HepG2 (cell line): ENCODE results near the gene CCT8. TPM values are rescaled to one million over a fixed set of nuclear protein-coding genes. Genes with fewer than 3 reads are reported as not detected.
A peak's percentile ranks its signal among the peaks of the same experiment; 100 is the strongest.

Experiments used
- FIP1L1 ChIP-seq: fragments of 200-400 bp; formaldehyde crosslinking; IDR thresholded peaks from 2 replicates; pipeline ENCODE4 v1.6.1; 2018; ENCODE audit warnings: low read depth, mild to moderate bottlenecking, low read length, moderate library complexity, borderline replicate concordance; ENCODE audit not compliant: insufficient read depth
- RFX5 ChIP-seq: IDR thresholded peaks from 2 replicates; pipeline ENCODE4 v1.6.1; 2011; ENCODE audit warnings: low read depth, low read length, improper control_type of control experiment
- SAFB2 ChIP-seq: sonication (generic); formaldehyde crosslinking; IDR thresholded peaks from 2 replicates; pipeline ENCODE4 v1.5.1; 2020; ENCODE audit warnings: missing genetic modification reagents, low read depth, mild to moderate bottlenecking, borderline replicate concordance
- SP5 ChIP-seq: IDR thresholded peaks from 2 replicates; pipeline ENCODE4 v1.6.1; 2016; ENCODE audit warnings: low read depth, borderline replicate concordance
- THAP11 ChIP-seq: IDR thresholded peaks from 2 replicates; pipeline ENCODE4 v1.6.1; 2016; ENCODE audit warnings: missing biosample characterization, missing genetic modification reagents
- TOE1 ChIP-seq: sonication (generic); formaldehyde crosslinking; IDR thresholded peaks from 2 replicates; pipeline ENCODE4 v1.4.0; 2020; ENCODE audit warnings: mild to moderate bottlenecking, missing genetic modification reagents
- ZNF124 ChIP-seq: sonication (generic); formaldehyde crosslinking; IDR thresholded peaks from 2 replicates; pipeline ENCODE4 v1.4.0; 2020; ENCODE audit warnings: missing genetic modification reagents
- ZNF44 ChIP-seq: sonication (generic); formaldehyde crosslinking; IDR thresholded peaks from 2 replicates; pipeline ENCODE4 v1.5.1; 2020; ENCODE audit warnings: mild to moderate bottlenecking, missing genetic modification reagents
- ZNF724P ChIP-seq: sonication (generic); formaldehyde crosslinking; IDR thresholded peaks from 2 replicates; pipeline ENCODE4 v1.8.0; 2022; ENCODE audit warnings: missing genetic modification reagents, borderline replicate concordance
- ZNF839 ChIP-seq: sonication (generic); formaldehyde crosslinking; IDR thresholded peaks from 2 replicates; pipeline ENCODE4 v1.4.0; 2020; ENCODE audit warnings: missing genetic modification reagents, mild to moderate bottlenecking, borderline replicate concordance
- polyA plus RNA-seq, 8 experiments: library from polyadenylated mRNA; depleted of rRNA in 3 of 8; stranded (reverse) in 7 of 8; unstranded in 1 of 8; fragments of >200 nt; fragmentation: Illumina TruSeq in 4 of 8; extraction: Trizol in 4 of 8; gene quantifications; 2 replicates each; pipeline versions ENCODE4 v1.2.1 to v1.2.3, GENCODE V29; 2011 to 2016; ENCODE audit warnings: low read depth in 4 of 8, missing spikeins in 1 of 8, mixed read lengths in 1 of 8; ENCODE audit not compliant: insufficient read depth in 1 of 8
- total RNA-seq, 5 experiments: library from RNA; depleted of rRNA; stranded (reverse); fragments of >200 nt; fragmentation: Illumina TruSeq; extraction: Trizol; gene quantifications; 2 replicates each; pipeline ENCODE4 v1.2.3, GENCODE V29; 2016; ENCODE audit warnings: low read depth in 1 of 5
- TF ChIP-seq, protein P1 (sequence below): sonication (generic); formaldehyde crosslinking; IDR thresholded peaks from 2 replicates; pipeline ENCODE4 v1.4.0; 2020; ENCODE audit warnings: missing genetic modification reagents
- TF ChIP-seq, protein P2 (sequence below): sonication (generic); formaldehyde crosslinking; IDR thresholded peaks from 2 replicates; pipeline ENCODE4 v1.9.0; 2021; ENCODE audit warnings: mild to moderate bottlenecking, missing genetic modification reagents
- TF ChIP-seq, protein P3 (sequence below): sonication (generic); formaldehyde crosslinking; IDR thresholded peaks from 2 replicates; pipeline ENCODE4 v1.8.1; 2022; ENCODE audit warnings: mild to moderate bottlenecking, missing genetic modification reagents

CCT8 gene
- total and polyA plus RNA-seq, 2 of the 13 experiments (the other 11 are each of a cell fraction or from before 2014, with no cell fraction given), result 127 to 325 TPM

DNA sequence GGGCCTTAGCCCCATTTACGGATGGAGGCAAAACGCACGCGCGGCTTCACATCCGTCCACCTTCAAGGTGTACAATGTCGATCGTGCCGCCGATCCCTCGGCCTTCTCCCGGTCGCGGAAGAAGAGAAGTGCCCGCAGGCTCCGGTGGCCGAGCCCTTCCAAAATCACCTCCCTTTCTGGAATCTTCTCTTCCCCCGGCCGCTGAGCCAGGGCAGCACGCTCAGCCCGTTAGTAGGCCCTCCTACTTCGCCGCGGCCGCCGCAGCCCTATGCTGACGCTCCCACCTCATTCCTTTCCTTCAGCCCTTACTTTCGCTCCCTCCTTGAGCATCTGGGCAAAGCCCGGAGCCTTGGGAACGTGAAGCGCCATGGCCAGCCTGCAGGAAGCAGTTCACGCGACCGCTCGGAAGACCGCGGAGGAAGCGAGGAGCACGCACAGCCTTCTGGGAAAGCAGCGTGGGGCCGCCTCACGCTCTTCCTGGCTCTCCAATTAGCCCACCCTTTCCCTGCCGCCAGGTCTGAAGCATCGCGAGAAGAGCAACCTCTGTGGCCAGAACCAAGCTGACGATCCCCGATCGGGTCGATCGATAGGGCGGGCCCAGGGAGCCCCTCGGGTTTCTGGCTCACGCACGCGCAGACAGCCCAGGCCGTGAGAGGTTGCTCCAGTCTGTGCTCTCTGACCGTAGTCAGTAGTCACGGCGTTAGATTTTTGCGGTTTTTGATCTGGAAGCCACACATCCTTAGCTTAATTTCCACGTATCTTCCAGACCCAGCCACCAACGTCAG lies at the start of gene CCT8 (continued):
- TF ChIP-seq, protein P1, sequence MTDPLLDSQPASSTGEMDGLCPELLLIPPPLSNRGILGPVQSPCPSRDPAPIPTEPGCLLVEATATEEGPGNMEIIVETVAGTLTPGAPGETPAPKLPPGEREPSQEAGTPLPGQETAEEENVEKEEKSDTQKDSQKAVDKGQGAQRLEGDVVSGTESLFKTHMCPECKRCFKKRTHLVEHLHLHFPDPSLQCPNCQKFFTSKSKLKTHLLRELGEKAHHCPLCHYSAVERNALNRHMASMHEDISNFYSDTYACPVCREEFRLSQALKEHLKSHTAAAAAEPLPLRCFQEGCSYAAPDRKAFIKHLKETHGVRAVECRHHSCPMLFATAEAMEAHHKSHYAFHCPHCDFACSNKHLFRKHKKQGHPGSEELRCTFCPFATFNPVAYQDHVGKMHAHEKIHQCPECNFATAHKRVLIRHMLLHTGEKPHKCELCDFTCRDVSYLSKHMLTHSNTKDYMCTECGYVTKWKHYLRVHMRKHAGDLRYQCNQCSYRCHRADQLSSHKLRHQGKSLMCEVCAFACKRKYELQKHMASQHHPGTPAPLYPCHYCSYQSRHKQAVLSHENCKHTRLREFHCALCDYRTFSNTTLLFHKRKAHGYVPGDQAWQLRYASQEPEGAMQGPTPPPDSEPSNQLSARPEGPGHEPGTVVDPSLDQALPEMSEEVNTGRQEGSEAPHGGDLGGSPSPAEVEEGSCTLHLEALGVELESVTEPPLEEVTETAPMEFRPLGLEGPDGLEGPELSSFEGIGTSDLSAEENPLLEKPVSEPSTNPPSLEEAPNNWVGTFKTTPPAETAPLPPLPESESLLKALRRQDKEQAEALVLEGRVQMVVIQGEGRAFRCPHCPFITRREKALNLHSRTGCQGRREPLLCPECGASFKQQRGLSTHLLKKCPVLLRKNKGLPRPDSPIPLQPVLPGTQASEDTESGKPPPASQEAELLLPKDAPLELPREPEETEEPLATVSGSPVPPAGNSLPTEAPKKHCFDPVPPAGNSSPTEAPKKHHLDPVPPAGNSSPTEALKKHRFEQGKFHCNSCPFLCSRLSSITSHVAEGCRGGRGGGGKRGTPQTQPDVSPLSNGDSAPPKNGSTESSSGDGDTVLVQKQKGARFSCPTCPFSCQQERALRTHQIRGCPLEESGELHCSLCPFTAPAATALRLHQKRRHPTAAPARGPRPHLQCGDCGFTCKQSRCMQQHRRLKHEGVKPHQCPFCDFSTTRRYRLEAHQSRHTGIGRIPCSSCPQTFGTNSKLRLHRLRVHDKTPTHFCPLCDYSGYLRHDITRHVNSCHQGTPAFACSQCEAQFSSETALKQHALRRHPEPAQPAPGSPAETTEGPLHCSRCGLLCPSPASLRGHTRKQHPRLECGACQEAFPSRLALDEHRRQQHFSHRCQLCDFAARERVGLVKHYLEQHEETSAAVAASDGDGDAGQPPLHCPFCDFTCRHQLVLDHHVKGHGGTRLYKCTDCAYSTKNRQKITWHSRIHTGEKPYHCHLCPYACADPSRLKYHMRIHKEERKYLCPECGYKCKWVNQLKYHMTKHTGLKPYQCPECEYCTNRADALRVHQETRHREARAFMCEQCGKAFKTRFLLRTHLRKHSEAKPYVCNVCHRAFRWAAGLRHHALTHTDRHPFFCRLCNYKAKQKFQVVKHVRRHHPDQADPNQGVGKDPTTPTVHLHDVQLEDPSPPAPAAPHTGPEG (CRISPR knock-in tag), result peak; percentile 88
- peak; percentile 18; the same call in 1 of the 2 replicates for TF ChIP-seq SP5 (CRISPR knock-in tag)
- TF ChIP-seq RFX5, result no peak
- TF ChIP-seq THAP11 (CRISPR knock-in tag), result peak; percentile 94
- TF ChIP-seq FIP1L1, result no peak
- TF ChIP-seq SAFB2 (CRISPR knock-in tag), result peak; percentile 47; the same call in 1 of the 2 replicates
- peak; percentile 96; the same call in 1 of the 2 replicates for TF ChIP-seq ZNF44
- TF ChIP-seq, protein P2, sequence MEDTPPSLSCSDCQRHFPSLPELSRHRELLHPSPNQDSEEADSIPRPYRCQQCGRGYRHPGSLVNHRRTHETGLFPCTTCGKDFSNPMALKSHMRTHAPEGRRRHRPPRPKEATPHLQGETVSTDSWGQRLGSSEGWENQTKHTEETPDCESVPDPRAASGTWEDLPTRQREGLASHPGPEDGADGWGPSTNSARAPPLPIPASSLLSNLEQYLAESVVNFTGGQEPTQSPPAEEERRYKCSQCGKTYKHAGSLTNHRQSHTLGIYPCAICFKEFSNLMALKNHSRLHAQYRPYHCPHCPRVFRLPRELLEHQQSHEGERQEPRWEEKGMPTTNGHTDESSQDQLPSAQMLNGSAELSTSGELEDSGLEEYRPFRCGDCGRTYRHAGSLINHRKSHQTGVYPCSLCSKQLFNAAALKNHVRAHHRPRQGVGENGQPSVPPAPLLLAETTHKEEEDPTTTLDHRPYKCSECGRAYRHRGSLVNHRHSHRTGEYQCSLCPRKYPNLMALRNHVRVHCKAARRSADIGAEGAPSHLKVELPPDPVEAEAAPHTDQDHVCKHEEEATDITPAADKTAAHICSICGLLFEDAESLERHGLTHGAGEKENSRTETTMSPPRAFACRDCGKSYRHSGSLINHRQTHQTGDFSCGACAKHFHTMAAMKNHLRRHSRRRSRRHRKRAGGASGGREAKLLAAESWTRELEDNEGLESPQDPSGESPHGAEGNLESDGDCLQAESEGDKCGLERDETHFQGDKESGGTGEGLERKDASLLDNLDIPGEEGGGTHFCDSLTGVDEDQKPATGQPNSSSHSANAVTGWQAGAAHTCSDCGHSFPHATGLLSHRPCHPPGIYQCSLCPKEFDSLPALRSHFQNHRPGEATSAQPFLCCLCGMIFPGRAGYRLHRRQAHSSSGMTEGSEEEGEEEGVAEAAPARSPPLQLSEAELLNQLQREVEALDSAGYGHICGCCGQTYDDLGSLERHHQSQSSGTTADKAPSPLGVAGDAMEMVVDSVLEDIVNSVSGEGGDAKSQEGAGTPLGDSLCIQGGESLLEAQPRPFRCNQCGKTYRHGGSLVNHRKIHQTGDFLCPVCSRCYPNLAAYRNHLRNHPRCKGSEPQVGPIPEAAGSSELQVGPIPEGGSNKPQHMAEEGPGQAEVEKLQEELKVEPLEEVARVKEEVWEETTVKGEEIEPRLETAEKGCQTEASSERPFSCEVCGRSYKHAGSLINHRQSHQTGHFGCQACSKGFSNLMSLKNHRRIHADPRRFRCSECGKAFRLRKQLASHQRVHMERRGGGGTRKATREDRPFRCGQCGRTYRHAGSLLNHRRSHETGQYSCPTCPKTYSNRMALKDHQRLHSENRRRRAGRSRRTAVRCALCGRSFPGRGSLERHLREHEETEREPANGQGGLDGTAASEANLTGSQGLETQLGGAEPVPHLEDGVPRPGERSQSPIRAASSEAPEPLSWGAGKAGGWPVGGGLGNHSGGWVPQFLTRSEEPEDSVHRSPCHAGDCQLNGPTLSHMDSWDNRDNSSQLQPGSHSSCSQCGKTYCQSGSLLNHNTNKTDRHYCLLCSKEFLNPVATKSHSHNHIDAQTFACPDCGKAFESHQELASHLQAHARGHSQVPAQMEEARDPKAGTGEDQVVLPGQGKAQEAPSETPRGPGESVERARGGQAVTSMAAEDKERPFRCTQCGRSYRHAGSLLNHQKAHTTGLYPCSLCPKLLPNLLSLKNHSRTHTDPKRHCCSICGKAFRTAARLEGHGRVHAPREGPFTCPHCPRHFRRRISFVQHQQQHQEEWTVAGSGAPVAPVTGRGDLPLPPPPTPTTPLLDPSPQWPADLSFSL, result no peak
- TF ChIP-seq, protein P3, sequence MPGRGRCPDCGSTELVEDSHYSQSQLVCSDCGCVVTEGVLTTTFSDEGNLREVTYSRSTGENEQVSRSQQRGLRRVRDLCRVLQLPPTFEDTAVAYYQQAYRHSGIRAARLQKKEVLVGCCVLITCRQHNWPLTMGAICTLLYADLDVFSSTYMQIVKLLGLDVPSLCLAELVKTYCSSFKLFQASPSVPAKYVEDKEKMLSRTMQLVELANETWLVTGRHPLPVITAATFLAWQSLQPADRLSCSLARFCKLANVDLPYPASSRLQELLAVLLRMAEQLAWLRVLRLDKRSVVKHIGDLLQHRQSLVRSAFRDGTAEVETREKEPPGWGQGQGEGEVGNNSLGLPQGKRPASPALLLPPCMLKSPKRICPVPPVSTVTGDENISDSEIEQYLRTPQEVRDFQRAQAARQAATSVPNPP, result no peak
- TF ChIP-seq ZNF724P (CRISPR knock-in tag), result 0 out of 2 replicates have a peak, but pooled peaks have one; percentile 82
- TF ChIP-seq ZNF839, result no peak
- peak; percentile 71; the same call in 1 of the 2 replicates for TF ChIP-seq TOE1 (CRISPR knock-in tag)
- peak; percentile 51; the same call in 1 of the 2 replicates for TF ChIP-seq ZNF124 (CRISPR knock-in tag)
